K562 treated with DMSO at 1 percent for 12 hours (cell line): ENCODE measurements around the gene TMEM82. TPM values are rescaled to one million over a fixed set of nuclear protein-coding genes. Genes with fewer than 3 reads are reported as not detected.

Experiments used
- total RNA-seq: library from RNA; unstranded; fragments of 300-600 nt; gene quantifications from 2 replicates; pipeline ENCODE4 v1.2.3, GENCODE V29; 2022; ENCODE audit not compliant: insufficient read depth

The TMEM82 gene
- not detected in 2 replicates for total RNA-seq

DNA sequence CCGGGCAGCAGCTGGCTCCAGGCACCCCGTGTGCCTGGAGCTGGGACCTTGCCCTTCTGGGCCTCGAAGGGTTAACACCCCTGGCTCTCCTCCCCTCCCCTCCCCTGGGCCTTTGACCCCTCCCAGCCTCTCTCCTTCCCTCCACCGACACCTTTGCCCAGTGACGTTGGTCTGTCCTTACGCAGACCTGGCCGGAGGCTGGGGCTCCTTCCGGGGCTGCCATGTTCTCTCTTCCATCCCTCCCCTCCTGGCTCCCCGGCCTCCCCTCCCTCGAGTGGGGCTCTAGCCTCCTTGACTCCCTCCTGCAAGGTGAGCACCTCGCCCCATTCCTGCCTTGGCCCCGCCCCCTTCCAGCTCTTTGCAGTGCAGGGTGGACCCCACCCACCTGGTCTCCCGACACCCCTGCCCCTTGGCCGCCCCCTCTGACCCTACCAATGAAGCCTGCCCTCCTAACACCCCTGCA is at the start of gene TMEM82:
TSS of gene TMEM82 (plus strand) at position 161 of the 463 bp plus-strand sequence. CDS start at position 222, 61 bp downstream.

DNA sequence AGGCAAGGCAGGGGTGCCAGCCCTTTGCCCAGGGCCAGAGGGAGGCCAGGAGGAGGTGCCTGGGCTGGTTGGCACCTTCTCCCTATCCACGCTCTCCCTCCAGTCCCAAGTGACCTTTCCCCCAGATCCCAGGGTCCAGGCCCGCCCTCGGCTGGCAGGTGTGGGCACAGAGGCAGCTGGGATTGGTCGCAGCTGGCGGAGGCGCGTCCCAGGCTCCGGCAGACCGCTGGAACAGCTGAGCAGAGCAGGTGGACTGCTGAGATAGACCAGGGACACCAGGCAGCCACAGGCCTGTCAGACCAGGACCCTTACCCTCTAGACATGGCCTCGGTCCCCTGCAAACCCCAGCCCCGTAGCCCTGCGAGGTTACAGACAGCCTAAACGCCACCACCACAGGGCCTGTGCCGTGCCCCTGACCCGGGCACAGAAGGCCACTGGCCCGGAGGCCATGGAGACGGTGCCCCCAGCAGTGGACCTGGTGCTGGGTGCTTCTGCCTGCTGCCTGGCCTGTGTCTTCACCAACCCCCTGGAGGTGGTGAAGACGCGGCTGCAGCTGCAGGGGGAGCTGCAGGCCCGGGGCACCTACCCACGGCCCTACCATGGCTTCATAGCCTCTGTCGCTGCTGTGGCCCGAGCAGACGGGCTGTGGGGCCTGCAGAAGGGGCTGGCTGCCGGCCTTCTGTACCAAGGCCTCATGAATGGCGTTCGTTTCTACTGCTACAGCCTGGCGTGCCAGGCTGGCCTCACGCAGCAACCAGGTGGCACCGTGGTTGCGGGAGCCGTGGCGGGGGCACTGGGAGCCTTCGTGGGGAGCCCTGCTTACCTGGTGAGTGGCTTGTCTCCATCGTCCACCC is 6.0 kb upstream of the TMEM82 start, which contains the start of gene SLC25A34:
TSS of gene SLC25A34 (plus strand) at position 221 of the 854 bp plus-strand sequence. CDS start at position 449, 228 bp downstream.

DNA sequence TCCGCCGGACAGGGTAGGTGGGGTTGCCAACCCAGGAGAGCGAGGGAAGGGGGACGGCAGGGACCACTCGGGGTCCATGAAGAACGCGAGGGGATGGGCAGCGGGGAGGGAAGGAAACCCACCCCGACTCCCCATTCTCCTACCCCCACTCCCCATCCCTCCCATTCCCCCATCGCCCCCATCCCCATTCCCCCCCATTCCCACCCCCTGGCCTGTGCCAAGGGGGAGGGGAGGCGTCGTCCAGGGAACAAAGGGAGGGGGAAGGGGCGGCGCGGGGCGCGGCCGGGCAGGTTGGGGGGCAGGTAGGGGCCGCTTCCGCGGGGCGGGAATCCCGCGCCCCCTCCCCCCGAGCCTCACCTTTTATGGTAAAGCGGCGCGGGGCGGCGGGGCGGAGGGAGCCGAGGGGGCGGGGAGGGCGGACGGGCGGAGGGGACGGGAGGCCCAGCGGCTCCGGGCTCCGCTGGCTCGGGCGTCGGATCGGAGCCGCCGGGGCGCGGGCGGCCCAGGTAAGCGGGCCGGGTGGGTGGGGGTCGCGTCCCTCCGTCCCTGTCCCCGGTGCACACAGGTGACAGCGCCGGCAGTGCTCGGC is 16.1 kb downstream of the TMEM82 start, which contains the start of gene FBLIM1:
TSS of gene FBLIM1 (plus strand) at position 453 of the 589 bp plus-strand sequence. CDS start 6,189 bp downstream, outside the sequence.

Other genes starting within 250 kb of the TMEM82 start
- gene CASP9, start 218.3 kb upstream of the TMEM82 start, total RNA-seq, result 29.5 and 41.0 TPM in 2 replicates
- 1.7 and 10.0 TPM in 2 replicates for gene DNAJC16, start 215.7 kb upstream of the TMEM82 start, total RNA-seq
- gene AGMAT, start 157.4 kb upstream of the TMEM82 start, total RNA-seq, result not detected in 2 replicates
- gene DDI2, start 125.0 kb upstream of the TMEM82 start, total RNA-seq, result 2.8 and 16.8 TPM in 2 replicates
- 54.4 and 81.6 TPM in 2 replicates for gene PLEKHM2, start 58.2 kb upstream of the TMEM82 start, total RNA-seq
- gene SLC25A34, start 6.2 kb upstream of the TMEM82 start, total RNA-seq, result 1.4 TPM in 1 of 2 replicates, not detected in the other
- not detected in 2 replicates for gene FBLIM1, start 16.3 kb downstream of the TMEM82 start, total RNA-seq
- 2.1 and 3.0 TPM in 2 replicates for gene UQCRHL, start 65.2 kb downstream of the TMEM82 start, total RNA-seq
- 9.8 and 56.4 TPM in 2 replicates for gene SPEN, start 105.2 kb downstream of the TMEM82 start, total RNA-seq
- gene ZBTB17, start 233.6 kb downstream of the TMEM82 start, total RNA-seq, result 35.8 and 37.4 TPM in 2 replicates